Esophagus (tissue), 2 donors: ENCODE measurements around the gene NOTUM. TPM values are rescaled to one million over a fixed set of nuclear protein-coding genes. Genes with fewer than 3 reads are reported as not detected.
"Not testable (repeated sequence)": the region's sequence is repeated elsewhere in the genome, so short reads cannot be mapped to it uniquely, and the experiment has no call there.

Experiments
- H3K27ac ChIP-seq, 2 donors: one replicate each; pipeline ENCODE4 v1.5.1; 2013; ENCODE audit warnings: low read depth in 2 of 2, mild to moderate bottlenecking in 2 of 2, inconsistent platforms in 1 of 2, low read length in 1 of 2, moderate library complexity in 1 of 2
- H3K27me3 ChIP-seq, 2 donors: one replicate each; pipeline ENCODE4 v1.6.1; 2013; ENCODE audit warnings: low read length in 2 of 2, control low read depth in 1 of 2, mild to moderate bottlenecking in 1 of 2; ENCODE audit not compliant: insufficient read depth in 2 of 2, control insufficient read depth in 1 of 2
- H3K36me3 ChIP-seq, 2 donors: one replicate each; pipeline ENCODE4 v1.6.1; 2013; ENCODE audit warnings: low read length in 1 of 2; ENCODE audit not compliant: control insufficient read depth in 2 of 2, insufficient read depth in 2 of 2
- H3K4me1 ChIP-seq, 2 donors: one replicate each; pipeline ENCODE4 v1.6.1; 2013; ENCODE audit warnings: low read length in 1 of 2; ENCODE audit not compliant: control insufficient read depth in 2 of 2, insufficient read depth in 2 of 2
- H3K4me3 ChIP-seq, 2 donors: one replicate each; pipeline ENCODE4 v1.5.1; 2013; ENCODE audit warnings: low read length in 2 of 2, mild to moderate bottlenecking in 2 of 2, low read depth in 1 of 2, moderate library complexity in 1 of 2
- H3K9me3 ChIP-seq, 2 donors: one replicate each; pipeline ENCODE4 v1.6.1; 2013; ENCODE audit warnings: mild to moderate bottlenecking in 2 of 2, low read depth in 1 of 2, low read length in 1 of 2, moderate library complexity in 1 of 2; ENCODE audit not compliant: control insufficient read depth in 2 of 2, insufficient read depth in 1 of 2
- WGBS, 2 donors: extraction: QIAGEN DNeasy Blood & Tissue Kit; methylation state at CpG; one replicate each; pipeline ENCODE4 v1.1.7; 2013; 5-methylcytosine and 5-hydroxymethylcytosine counted together
- polyA plus RNA-seq, 2 donors: library from polyadenylated mRNA; stranded (reverse); fragments of 200-250 nt; gene quantifications; one replicate each; pipeline ENCODE4 v1.2.3, GENCODE V29; 2013
- donor health status: healthy with polysubstance abuse.
- donor health status: Bipolar disorder and iron deficiency.

NOTUM gene
- polyA plus RNA-seq, 2 donors, result 0.07 to 0.08 TPM

GRCh38 chr17:81924557-81925532 is 36.1 kb downstream of the NOTUM start:
- no peaks in the 10 kb centered on the region for H3K27me3 ChIP-seq
- H3K4me1 ChIP-seq, result peaks cover 25 to 35% of the 10 kb centered on the region in 2 donors
- no peaks in the 10 kb centered on the region for H3K9me3 ChIP-seq
- WGBS, 2 donors, result 59 to 67% methylated on average over 21 of the region's 21 CpGs
- H3K4me3 ChIP-seq, result no peak overlapping the region
- H3K27ac ChIP-seq, result peak overlapping the region; percentile 47 to 90
- H3K36me3 ChIP-seq, result peaks cover 4 to 17% of the 10 kb centered on the region in 2 donors

- H3K9me3 ChIP-seq, result no peaks in the 10 kb centered on the region
- H3K4me1 ChIP-seq, result peaks cover 25 to 38% of the 10 kb centered on the region in 2 donors
- peaks cover 4 to 17% of the 10 kb centered on the region in 2 donors for H3K36me3 ChIP-seq
- no peaks in the 10 kb centered on the region for H3K27me3 ChIP-seq
- peak overlapping the region; percentile 81 to 90 for H3K27ac ChIP-seq
- 24 to 25% methylated on average over 32 of the region's 32 CpGs for WGBS, 2 donors
- H3K4me3 ChIP-seq, result peak overlapping the region; percentile 38 to 42
These were observed 37.4 kb downstream of the NOTUM start for GRCh38 chr17:81923302-81924260.

- 89 to 91% methylated on average over 53 to 58 of the region's 58 CpGs for WGBS, 2 donors
- Histone ChIP-seq H3K36me3 (peaks cover 4 to 17% of the 10 kb centered on the region in 2 donors), H3K4me3 (peak overlapping the region; percentile 12 to 38), H3K27ac (peak overlapping the region; percentile 81 to 90), H3K27me3 (no peaks in the 10 kb centered on the region), H3K9me3 (no peaks in the 10 kb centered on the region), H3K4me1 (peaks cover 25 to 35% of the 10 kb centered on the region in 2 donors)
These were observed 38.3 kb downstream of the NOTUM start for GRCh38 chr17:81922566-81923301.

- 94 to 95% methylated on average over 23 of the region's 23 CpGs for whole genome bisulfite sequencing, 2 donors
- H3K4me1 ChIP-seq, result peaks cover 25 to 35% of the 10 kb centered on the region in 2 donors
- H3K27me3 ChIP-seq, result no peaks in the 10 kb centered on the region
- no peak overlapping the region for H3K4me3 ChIP-seq
- no peaks in the 10 kb centered on the region for H3K9me3 ChIP-seq
- H3K36me3 ChIP-seq, result peaks cover 4 to 17% of the 10 kb centered on the region in 2 donors
- no peak overlapping the region for H3K27ac ChIP-seq
These were observed 38.9 kb downstream of the NOTUM start for GRCh38 chr17:81921996-81922565.

GRCh38 chr17:81921537-81921862 is 39.5 kb downstream of the NOTUM start:
- Histone ChIP-seq H3K4me3 (no peak overlapping the region), H3K27ac (no peak overlapping the region), H3K9me3 (no peaks in the 10 kb centered on the region), H3K27me3 (no peaks in the 10 kb centered on the region), H3K36me3 (peaks cover 4 to 17% of the 10 kb centered on the region in 2 donors), H3K4me1 (peaks cover 25 to 39% of the 10 kb centered on the region in 2 donors)
- WGBS, 2 donors, result 88 to 89% methylated on average over 3 of the region's 3 CpGs

- Histone ChIP-seq H3K4me1 (peaks cover 26 to 33% of the 10 kb centered on the region in 2 donors), H3K36me3 (peaks cover 4 to 19% of the 10 kb centered on the region in 2 donors), H3K4me3 (no peak overlapping the region), H3K27me3 (no peaks in the 10 kb centered on the region), H3K9me3 (no peaks in the 10 kb centered on the region), H3K27ac (peak overlapping the region; percentile 27 to 43)
- 85 to 89% methylated on average over 33 of the region's 33 CpGs for WGBS, 2 donors
These were observed 40.1 kb downstream of the NOTUM start for GRCh38 chr17:81920612-81921536.

- H3K4me3 ChIP-seq, result no peak overlapping the region
- H3K4me1 ChIP-seq, result peaks cover 17 to 32% of the 10 kb centered on the region in 2 donors
- peak overlapping the region; percentile 90 to 95 for H3K27ac ChIP-seq
- no peaks in the 10 kb centered on the region for H3K9me3 ChIP-seq
- H3K27me3 ChIP-seq, result no peaks in the 10 kb centered on the region
- H3K36me3 ChIP-seq, result peaks cover 4 to 38% of the 10 kb centered on the region in 2 donors
- 65 to 74% methylated on average over 15 of the region's 15 CpGs for WGBS, 2 donors
These were observed 42.0 kb downstream of the NOTUM start for GRCh38 chr17:81918832-81919545.

- peaks cover 16 to 29% of the 10 kb centered on the region in 2 donors for H3K4me1 ChIP-seq
- H3K36me3 ChIP-seq, result peaks cover 4 to 45% of the 10 kb centered on the region in 2 donors
- not testable (repeated sequence) for H3K9me3 ChIP-seq, H3K27me3 ChIP-seq
- 33% methylated on average over 9 of the region's 9 CpGs for WGBS, 2 donors
- peak overlapping the region; percentile 90 to 95 for H3K27ac ChIP-seq
- H3K4me3 ChIP-seq, result peak overlapping the region in 1 of 2 donors; percentile 83
These were observed 42.7 kb downstream of the NOTUM start for GRCh38 chr17:81918333-81918669.
